Measurements from ENCODE around the gene LAPTM5.
"Not testable (repeated sequence)": the region's sequence is repeated elsewhere in the genome, so short reads cannot be mapped to it uniquely, and the experiment has no call there.

Gene LAPTM5

GRCh38 chr1:30692201-30692947 lies 65.2 kb downstream of the LAPTM5 start:
- no peak for DNase-seq

- no peak for DNase-seq
These were observed 66.1 kb downstream of the LAPTM5 start for GRCh38 chr1:30691480-30691879.

- DNase-seq: no peak
These were observed 67.5 kb downstream of the LAPTM5 start for GRCh38 chr1:30689901-30690645.

GRCh38 chr1:30688920-30689794 lies 68.4 kb downstream of the LAPTM5 start:
- DNase-seq: no peak

GRCh38 chr1:30688516-30688915 lies 69.1 kb downstream of the LAPTM5 start:
- not testable (repeated sequence) for DNase-seq

- no peak for DNase-seq
These were observed 69.7 kb downstream of the LAPTM5 start for GRCh38 chr1:30687886-30688285.

GRCh38 chr1:30686236-30686935 lies 71.2 kb downstream of the LAPTM5 start:
- no peak for DNase-seq

- DNase-seq: no peak
These were observed 71.8 kb downstream of the LAPTM5 start for GRCh38 chr1:30685796-30686165.

- DNase-seq: no peak
These were observed 72.4 kb downstream of the LAPTM5 start for GRCh38 chr1:30684881-30685795.

GRCh38 chr1:30684259-30684658 lies 73.3 kb downstream of the LAPTM5 start:
- no peak for DNase-seq

GRCh38 chr1:30683699-30684098 lies 73.9 kb downstream of the LAPTM5 start:
- DNase-seq: no peak
